A549 (cell line): ENCODE data around the gene NOX3. TPM values are rescaled to one million over a fixed set of nuclear protein-coding genes. Genes with fewer than 3 reads are reported as not detected.

ENCODE experiments used
- ATAC-seq, 2 experiments: fragments of 200-7000 bp in 1 of 2; fragments of >200 bp in 1 of 2; cut with Nextera tagmentation in 1 of 2; cut with Tn5 transposase in 1 of 2; 3 replicates each; pipeline versions ENCODE4 v1.8.0 to v1.9.1; 2018 to 2020; ENCODE audit warnings: mild to moderate bottlenecking in 1 of 2, moderate library complexity in 1 of 2
- CTCF ChIA-PET: fragments of 300-600 bp; sonication (Branson Sonifier 250); formaldehyde crosslinking; extraction: SDS; loops from one replicate; lab custom pipeline; 2021; ENCODE audit warnings: antibody characterized with exemption, inconsistent platforms; lab: Yijun Ruan, JAX
- POLR2A ChIA-PET: fragments of 350-600 bp; formaldehyde crosslinking; extraction: SDS; loops from one replicate; lab custom pipeline; 2021; ENCODE audit warnings: antibody characterized with exemption, inconsistent platforms; lab: Yijun Ruan, JAX
- DNase-seq, 2 experiments: peaks; one replicate each; pipeline versions ENCODE4 v3.0.0 to v3.0.0-alpha.2; 2011 to 2016; ENCODE audit warnings: low read depth in 1 of 2, low spot score in 1 of 2
- FAIRE-seq: peaks from 2 replicates; lab custom pipeline; 2011; peaks lifted over from hg19 to GRCh38; lab: Jason Lieb, UNC
- H3K27ac ChIP-seq, 2 experiments: fragments of >200 bp; sonication (Bioruptor Twin); formaldehyde crosslinking; 3 replicates each; pipeline ENCODE4 v1.5.1; 2016 to 2017
- H3K4me1 ChIP-seq: fragments of >200 bp; sonication (Bioruptor Twin); formaldehyde crosslinking; 3 replicates; pipeline ENCODE4 v1.6.1; 2016
- H3K4me2 ChIP-seq: fragments of >200 bp; sonication (Bioruptor Twin); formaldehyde crosslinking; 3 replicates; pipeline ENCODE4 v1.6.1; 2016
- H3K4me3 ChIP-seq: fragments of >200 bp; sonication (Bioruptor Twin); formaldehyde crosslinking; 3 replicates; pipeline ENCODE4 v1.5.1; 2016
- H3K9me3 ChIP-seq: fragments of >200 bp; sonication (Bioruptor Twin); formaldehyde crosslinking; 3 replicates; pipeline ENCODE4 v1.6.1; 2016
- CEBPB ChIP-seq, 2 experiments: fragments of >200 bp in 1 of 2; sonication (Bioruptor Twin) in 1 of 2; formaldehyde crosslinking in 1 of 2; IDR thresholded peaks; 2 replicates each; pipeline ENCODE4 v1.6.1; 2012 to 2016
- CHD4 ChIP-seq: fragments of 200-600 bp; sonication (generic); IDR thresholded peaks from 2 replicates; pipeline ENCODE4 v1.6.1; 2016; ENCODE audit warnings: antibody characterized with exemption, mild to moderate bottlenecking, borderline replicate concordance
- EHMT2 ChIP-seq: fragments of 200-600 bp; sonication (generic); IDR thresholded peaks from 2 replicates; pipeline ENCODE4 v1.6.1; 2016; ENCODE audit warnings: antibody characterized with exemption, low read depth, mild to moderate bottlenecking, moderate library complexity
- ESRRA ChIP-seq: fragments of 150-350 bp; IDR thresholded peaks from 2 replicates; pipeline ENCODE4 v1.6.1; 2014; ENCODE audit warnings: mild to moderate bottlenecking, low read length, borderline replicate concordance
- HEYL ChIP-seq: fragments of 250-450 bp; sonication (Bioruptor Pico); IDR thresholded peaks from 2 replicates; pipeline ENCODE4 v1.8.0; 2021; ENCODE audit warnings: mild to moderate bottlenecking, moderate library complexity
- HOXB13 ChIP-seq: fragments of 250-450 bp; sonication (Bioruptor Pico); IDR thresholded peaks from 2 replicates; pipeline ENCODE4 v1.5.0; 2020; ENCODE audit warnings: low read depth, mild to moderate bottlenecking, moderate library complexity
- KDM1A ChIP-seq: fragments of 200-600 bp; sonication (generic); IDR thresholded peaks from 2 replicates; pipeline ENCODE4 v1.6.1; 2016; ENCODE audit warnings: low read depth, mild to moderate bottlenecking
- MAFK ChIP-seq: fragments of 450-650 bp; IDR thresholded peaks from 2 replicates; pipeline ENCODE4 v1.6.1; 2014; ENCODE audit not compliant: partially characterized antibody
- MAZ ChIP-seq: fragments of 150-350 bp; IDR thresholded peaks from 2 replicates; pipeline ENCODE4 v1.6.1; 2014; ENCODE audit warnings: antibody characterized with exemption, low read depth, low read length, borderline replicate concordance
- NFE2L2 ChIP-seq: fragments of 150-350 bp; conservative IDR thresholded peaks from 2 replicates; pipeline ENCODE4 v1.6.1; 2014; ENCODE audit warnings: low read length
- POLR2A ChIP-seq: IDR thresholded peaks from 2 replicates; pipeline ENCODE4 v1.6.1; 2012; ENCODE audit warnings: mild to moderate bottlenecking, low read length
- RFX5 ChIP-seq: fragments of 450-650 bp; IDR thresholded peaks from 2 replicates; pipeline ENCODE4 v1.7.1; 2014; ENCODE audit warnings: antibody characterized with exemption, mild to moderate bottlenecking, moderate library complexity
- SMC3 ChIP-seq: fragments of >200 bp; sonication (Bioruptor Twin); formaldehyde crosslinking; IDR thresholded peaks from 3 replicates; pipeline ENCODE4 v1.6.1; 2018; ENCODE audit warnings: inconsistent platforms
- SREBF2 ChIP-seq: fragments of 450-650 bp; IDR thresholded peaks from 2 replicates; pipeline ENCODE4 v1.6.1; 2014; ENCODE audit warnings: mild to moderate bottlenecking, moderate library complexity
- TFCP2L1 ChIP-seq: fragments of 250-450 bp; sonication (Bioruptor Pico); IDR thresholded peaks from 2 replicates; pipeline ENCODE4 v1.5.0; 2021; ENCODE audit warnings: mild to moderate bottlenecking
- WGBS: methylation state at CpG from one replicate; pipeline ENCODE4 v1.1.6; 2017; ENCODE audit errors: missing lambda C conversion rate; 5-methylcytosine and 5-hydroxymethylcytosine counted together
- polyA plus RNA-seq, 4 experiments: library from polyadenylated mRNA; depleted of rRNA in 3 of 4; stranded (reverse); fragments of >200 nt; fragmentation: RNase III in 1 of 4; extraction: RNeasy Plus Mini Kit Qiagen cat#74134 plus additional on column Dnase treatment in 1 of 4; gene quantifications; 2 replicates in 3 of 4; 3 replicates in 1 of 4; pipeline ENCODE4 v1.2.3, GENCODE V29; 2011 to 2017
- TF ChIP-seq, protein P1 (sequence below): fragments of 250-450 bp; sonication (Bioruptor Pico); IDR thresholded peaks from 2 replicates; pipeline ENCODE4 v1.5.0; 2020; ENCODE audit warnings: low read depth, mild to moderate bottlenecking, moderate library complexity
- TF ChIP-seq, protein P2 (sequence below): IDR thresholded peaks from 2 replicates; pipeline ENCODE4 v1.6.1; 2012; ENCODE audit warnings: low read depth, borderline replicate concordance
- TF ChIP-seq, protein P3 (sequence below): fragments of 200-600 bp; sonication (generic); IDR thresholded peaks from 2 replicates; pipeline ENCODE4 v1.6.1; 2016; ENCODE audit warnings: antibody characterized with exemption, mild to moderate bottlenecking, moderate library complexity
- TF ChIP-seq, protein P4 (sequence below): fragments of 250-450 bp; sonication (Bioruptor Pico); IDR thresholded peaks from 2 replicates; pipeline ENCODE4 v1.5.0; 2021; ENCODE audit warnings: mild to moderate bottlenecking, moderate library complexity, borderline replicate concordance

Gene NOX3
- polyA plus RNA-seq, 2 of the 4 experiments (the other 2 are of a cell fraction) = not detected

DNA sequence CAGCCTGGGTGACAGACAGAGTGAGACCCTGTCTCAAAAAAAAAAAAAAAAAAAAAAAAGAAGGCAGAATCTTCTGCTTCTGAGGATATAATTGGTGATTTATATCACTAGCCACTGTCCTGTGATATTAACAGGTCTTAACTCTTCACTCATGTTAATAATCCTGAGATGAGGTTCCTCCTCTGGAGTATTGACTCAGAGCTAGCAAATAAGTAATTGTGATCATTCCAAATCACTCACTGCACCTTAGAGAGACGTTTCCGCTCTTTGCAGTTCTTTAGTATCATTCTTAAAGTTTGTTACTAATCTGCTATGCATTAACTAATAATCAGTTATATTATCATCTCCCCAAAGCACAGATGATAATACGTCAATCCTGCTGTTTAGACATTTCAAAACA lies 41.6 kb upstream of the NOX3 start:
- no peak for ATAC-seq
- TF ChIP-seq CHD4 = no peak
- no peak for TF ChIP-seq HEYL
- TF ChIP-seq, protein P1, sequence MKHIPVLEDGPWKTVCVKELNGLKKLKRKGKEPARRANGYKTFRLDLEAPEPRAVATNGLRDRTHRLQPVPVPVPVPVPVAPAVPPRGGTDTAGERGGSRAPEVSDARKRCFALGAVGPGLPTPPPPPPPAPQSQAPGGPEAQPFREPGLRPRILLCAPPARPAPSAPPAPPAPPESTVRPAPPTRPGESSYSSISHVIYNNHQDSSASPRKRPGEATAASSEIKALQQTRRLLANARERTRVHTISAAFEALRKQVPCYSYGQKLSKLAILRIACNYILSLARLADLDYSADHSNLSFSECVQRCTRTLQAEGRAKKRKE = no peak
- no peak for TF ChIP-seq RFX5
- no peak for TF ChIP-seq NFE2L2
- TF ChIP-seq EHMT2 = no peak
- TF ChIP-seq SMC3 = no peak
- TF ChIP-seq HOXB13 (CRISPR knock-in tag) = no peak
- TF ChIP-seq KDM1A = no peak
- TF ChIP-seq POLR2A = no peak
- TF ChIP-seq, protein P2, sequence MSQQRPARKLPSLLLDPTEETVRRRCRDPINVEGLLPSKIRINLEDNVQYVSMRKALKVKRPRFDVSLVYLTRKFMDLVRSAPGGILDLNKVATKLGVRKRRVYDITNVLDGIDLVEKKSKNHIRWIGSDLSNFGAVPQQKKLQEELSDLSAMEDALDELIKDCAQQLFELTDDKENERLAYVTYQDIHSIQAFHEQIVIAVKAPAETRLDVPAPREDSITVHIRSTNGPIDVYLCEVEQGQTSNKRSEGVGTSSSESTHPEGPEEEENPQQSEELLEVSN = no peak
- TF ChIP-seq MAZ = no peak
- no peak for TF ChIP-seq SREBF2
- no peak for TF ChIP-seq ESRRA
- TF ChIP-seq TFCP2L1 (CRISPR knock-in tag) = no peak
- TF ChIP-seq, protein P3, sequence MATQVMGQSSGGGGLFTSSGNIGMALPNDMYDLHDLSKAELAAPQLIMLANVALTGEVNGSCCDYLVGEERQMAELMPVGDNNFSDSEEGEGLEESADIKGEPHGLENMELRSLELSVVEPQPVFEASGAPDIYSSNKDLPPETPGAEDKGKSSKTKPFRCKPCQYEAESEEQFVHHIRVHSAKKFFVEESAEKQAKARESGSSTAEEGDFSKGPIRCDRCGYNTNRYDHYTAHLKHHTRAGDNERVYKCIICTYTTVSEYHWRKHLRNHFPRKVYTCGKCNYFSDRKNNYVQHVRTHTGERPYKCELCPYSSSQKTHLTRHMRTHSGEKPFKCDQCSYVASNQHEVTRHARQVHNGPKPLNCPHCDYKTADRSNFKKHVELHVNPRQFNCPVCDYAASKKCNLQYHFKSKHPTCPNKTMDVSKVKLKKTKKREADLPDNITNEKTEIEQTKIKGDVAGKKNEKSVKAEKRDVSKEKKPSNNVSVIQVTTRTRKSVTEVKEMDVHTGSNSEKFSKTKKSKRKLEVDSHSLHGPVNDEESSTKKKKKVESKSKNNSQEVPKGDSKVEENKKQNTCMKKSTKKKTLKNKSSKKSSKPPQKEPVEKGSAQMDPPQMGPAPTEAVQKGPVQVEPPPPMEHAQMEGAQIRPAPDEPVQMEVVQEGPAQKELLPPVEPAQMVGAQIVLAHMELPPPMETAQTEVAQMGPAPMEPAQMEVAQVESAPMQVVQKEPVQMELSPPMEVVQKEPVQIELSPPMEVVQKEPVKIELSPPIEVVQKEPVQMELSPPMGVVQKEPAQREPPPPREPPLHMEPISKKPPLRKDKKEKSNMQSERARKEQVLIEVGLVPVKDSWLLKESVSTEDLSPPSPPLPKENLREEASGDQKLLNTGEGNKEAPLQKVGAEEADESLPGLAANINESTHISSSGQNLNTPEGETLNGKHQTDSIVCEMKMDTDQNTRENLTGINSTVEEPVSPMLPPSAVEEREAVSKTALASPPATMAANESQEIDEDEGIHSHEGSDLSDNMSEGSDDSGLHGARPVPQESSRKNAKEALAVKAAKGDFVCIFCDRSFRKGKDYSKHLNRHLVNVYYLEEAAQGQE = no peak
- TF ChIP-seq, protein P4, sequence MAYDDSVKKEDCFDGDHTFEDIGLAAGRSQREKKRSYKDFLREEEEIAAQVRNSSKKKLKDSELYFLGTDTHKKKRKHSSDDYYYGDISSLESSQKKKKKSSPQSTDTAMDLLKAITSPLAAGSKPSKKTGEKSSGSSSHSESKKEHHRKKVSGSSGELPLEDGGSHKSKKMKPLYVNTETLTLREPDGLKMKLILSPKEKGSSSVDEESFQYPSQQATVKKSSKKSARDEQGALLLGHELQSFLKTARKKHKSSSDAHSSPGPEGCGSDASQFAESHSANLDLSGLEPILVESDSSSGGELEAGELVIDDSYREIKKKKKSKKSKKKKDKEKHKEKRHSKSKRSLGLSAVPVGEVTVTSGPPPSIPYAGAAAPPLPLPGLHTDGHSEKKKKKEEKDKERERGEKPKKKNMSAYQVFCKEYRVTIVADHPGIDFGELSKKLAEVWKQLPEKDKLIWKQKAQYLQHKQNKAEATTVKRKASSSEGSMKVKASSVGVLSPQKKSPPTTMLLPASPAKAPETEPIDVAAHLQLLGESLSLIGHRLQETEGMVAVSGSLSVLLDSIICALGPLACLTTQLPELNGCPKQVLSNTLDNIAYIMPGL = no peak
- TF ChIP-seq, all 56 proteins: peak for 0
- Histone ChIP-seq H3K4me2 (no peak overlapping the region), H3K27ac (peak overlapping the region; percentile 25 to 91; a peak in 2 of 6 replicates), H3K4me1 (peaks cover 27% of the 10 kb centered on the region), H3K4me3 (no peak overlapping the region), H3K9me3 (peaks cover 17% of the 10 kb centered on the region)
- WGBS = 82% methylated on average over 3 of the region's 3 CpGs
- CTCF ChIA-PET = interaction anchor here (0.7 kb wide), 1 partner anchor 687 kb away, joined by 4 read pairs; no protein-coding TSS in a partner anchor
- DNase-seq (no peak), FAIRE-seq (no peak)
- POLR2A ChIA-PET = no interaction called here

DNA sequence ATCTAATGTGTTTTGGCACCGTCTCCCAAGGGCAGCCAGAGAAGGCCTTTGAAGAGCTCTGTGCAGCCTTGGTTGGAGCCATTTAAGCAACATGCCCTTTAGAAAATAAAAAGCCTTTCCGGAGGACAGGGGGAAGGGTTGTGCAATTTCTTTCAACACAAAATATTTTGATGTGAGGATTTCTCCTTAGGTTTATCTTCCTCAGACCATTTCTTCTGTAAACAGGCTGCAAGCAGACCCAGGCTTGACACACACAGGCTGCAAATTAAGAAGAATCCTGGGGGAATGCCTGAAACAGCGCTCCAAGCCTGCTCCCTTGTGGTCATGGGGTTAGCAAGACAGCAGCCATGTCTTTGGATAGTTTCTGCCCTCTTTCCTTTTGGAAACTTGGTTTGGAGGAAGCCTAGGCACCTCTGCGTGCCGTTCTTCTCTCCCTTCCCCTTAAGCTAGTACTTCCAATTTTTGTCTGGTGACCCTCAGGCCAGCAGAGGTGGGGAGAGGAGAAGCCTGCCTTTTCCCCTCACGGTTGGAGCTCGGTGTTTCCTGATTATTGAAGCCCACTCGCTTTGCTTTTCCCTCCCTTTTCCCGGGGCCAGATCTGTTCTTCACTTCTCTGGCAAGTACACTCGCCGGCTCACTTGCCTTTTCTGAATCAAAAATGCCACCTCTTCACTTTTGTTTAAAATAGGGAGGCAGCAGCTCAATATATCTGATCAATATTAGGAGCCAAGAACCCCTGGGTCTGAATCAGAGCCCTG lies 39.6 kb upstream of the NOX3 start:
- Histone ChIP-seq H3K9me3 (peaks cover 26% of the 10 kb centered on the region), H3K4me1 (peaks cover 39% of the 10 kb centered on the region)
- POLR2A ChIA-PET = no interaction called here
- DNase-seq = no peak
- WGBS = 90% methylated on average over 11 of the region's 11 CpGs
- TF ChIP-seq CEBPB (IDR thresholded peaks at IDR 0.05) (0 out of 4 replicates have a peak, but pooled peaks of 1 of the 2 experiments have one; percentile 20), MAFK (no peak)
- TF ChIP-seq, all 56 proteins: peak for 1
- ATAC-seq (no peak), FAIRE-seq (no peak)
- H3K4me3 ChIP-seq = no peak overlapping the region
- CTCF ChIA-PET = interaction anchor here (1.4 kb wide), 1 partner anchor 155 kb away, joined by 4 read pairs; no protein-coding TSS in a partner anchor
- peak overlapping the region; percentile 87 to 91 for H3K27ac ChIP-seq
- H3K4me2 ChIP-seq = peak overlapping the region; percentile 73; the same call in 1 of the 3 replicates
